COR-L47 (cell line): ENCODE results near the gene SMAD2.
"Not testable (repeated sequence)": the region's sequence is repeated elsewhere in the genome, so short reads cannot be mapped to it uniquely, and the experiment has no call there.

Experiments
- DNase-seq: peaks from one replicate; lab custom pipeline; 2025; lab: John Stamatoyannopoulos, UW

Gene SMAD2

DNA sequence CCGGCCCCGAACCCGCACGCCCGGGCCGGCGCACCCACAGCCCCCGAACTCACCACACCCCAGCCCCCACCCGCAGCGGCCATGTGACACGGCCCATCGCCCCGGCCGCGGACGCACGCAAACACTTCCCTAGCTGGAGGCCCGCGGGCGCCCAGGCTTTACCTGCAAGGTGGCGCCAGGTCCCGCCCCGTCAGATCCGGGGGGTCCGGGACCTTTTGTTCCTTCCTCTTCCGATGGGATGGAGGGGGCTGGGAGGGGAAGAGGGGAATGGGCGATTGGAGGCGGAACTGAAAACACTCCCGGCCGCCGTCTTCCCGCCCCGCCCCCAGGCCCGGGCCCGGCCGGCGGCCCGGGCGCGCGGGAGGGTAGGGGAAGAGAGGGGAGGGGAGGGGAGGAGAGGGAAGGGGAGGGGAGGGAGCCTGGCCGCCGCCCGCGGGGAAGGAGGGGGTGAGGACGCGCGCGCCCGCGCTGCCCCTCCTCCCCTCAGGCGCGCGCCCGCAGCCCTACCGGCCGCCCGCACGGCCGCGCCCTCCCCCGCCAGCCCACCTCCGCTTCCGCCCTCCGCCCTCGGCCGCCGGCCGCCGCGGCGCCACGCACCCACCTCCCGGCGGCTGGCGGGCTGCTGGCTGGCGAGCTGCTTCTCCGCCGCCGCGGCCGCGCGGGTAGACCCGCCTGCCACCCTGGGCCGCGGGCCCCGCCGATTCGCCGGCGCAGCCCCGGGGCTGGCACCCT is at the start of gene SMAD2:
Gene SMAD2 (minus strand): TSS at position 461 of the 732 bp plus-strand sequence. CDS start 33,903 bp downstream, outside the sequence.
- DNase-seq, result peak; percentile 92

DNA sequence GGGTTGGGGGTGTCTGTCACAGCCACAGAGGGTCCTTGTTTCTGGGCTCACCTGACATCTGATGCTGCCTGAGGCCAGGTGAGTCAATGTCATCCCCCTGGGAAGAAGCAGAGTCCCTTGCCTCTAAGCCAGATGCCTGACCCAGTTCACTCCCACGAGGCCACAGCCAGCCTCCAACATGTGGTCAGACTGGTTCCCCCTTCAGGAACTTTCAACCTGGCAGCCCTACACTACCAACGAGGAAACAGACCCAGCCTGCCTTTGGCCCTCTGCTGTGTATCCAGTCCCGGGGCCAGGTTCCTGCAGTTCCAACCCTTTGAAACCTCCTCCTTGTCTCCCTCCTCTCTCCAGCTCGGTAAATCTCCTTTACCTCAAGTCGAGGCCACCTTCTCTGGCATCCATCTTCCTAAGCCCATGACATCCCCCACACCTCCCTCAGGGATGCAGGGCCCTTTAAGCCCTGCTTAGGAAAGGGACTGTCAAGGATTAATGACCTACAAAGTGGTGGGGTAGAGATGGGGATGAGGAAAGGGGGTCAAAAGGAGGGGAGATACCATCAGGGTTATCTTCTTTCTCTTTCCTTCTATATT is 49.2 kb upstream of the SMAD2 start:
- DNase-seq, result no peak

DNA sequence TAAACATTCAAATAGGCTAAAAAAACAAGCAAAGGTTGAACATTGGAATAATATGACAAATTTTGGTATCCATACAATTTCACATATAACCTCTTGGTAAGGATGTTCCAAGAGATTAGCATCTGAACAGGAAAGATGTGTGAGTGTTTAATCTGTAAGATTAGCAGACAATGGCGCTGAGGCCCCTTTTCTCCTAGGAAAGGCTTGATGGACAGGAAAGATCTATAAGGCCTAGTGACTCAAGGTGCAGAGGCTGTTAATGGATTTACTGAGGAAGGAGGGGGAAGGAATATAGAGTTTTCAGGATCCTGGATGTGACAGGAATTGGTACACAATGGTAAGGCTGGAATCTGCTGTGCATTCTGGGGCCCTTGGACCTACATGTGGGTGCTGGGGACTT is 48.1 kb upstream of the SMAD2 start:
- no peak for DNase-seq

DNA sequence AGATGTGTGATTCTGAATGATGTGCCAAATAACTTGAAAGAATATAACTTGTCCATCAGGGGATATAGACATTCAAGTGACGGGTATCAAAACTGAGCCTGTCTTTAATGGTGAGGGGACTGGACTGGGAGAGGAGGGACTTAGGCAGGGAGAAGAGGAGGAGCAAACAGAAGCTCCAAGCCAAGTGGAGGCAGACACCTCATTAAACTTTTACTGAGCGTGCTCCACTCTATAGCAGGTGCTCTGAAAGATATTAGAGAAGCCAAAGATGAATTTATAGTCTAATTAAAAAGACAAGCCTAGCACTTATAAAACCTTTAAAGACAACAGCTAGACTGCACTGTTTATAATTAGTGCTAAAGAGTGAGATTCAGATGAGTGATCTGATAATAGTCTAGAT is 47.7 kb upstream of the SMAD2 start:
- DNase-seq, result no peak

DNA sequence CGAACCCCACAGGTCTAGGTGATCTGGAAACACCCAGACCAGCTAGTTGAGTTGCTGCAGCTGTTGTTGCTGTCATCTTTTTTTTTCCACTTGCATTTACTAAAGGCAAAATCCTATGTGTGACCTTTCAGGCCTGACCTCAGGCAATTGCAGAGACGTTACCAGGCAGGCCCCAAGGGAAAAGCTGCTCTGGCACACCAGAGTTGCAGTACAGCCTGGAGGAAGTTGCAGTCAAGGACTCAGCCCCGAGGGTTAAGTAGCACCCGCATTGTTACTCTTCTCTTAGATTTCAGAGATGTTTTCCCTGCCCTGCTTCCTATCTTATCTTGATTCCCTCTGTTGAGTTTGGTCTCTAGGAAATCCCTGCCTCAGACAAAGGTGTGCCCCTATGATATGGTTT is 45.2 kb upstream of the SMAD2 start:
- no peak for DNase-seq

DNA sequence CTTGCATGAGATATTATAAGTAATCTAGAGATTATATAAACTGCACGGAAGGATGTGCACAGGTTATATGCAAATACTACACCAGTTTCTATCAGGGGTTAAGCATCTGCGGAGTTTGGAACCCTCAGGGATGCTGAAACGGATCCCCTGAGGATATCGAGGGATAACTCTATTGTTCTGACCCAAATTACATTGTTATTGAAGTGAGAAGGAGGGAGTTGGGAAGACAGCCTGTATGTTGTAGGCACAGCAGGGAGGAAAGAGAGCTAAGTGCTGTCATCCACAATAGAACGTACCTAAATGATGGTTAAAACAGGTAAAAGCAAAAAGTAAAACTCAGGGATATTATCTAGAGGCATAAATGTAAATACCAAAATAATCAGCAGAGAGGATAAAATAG is 44.6 kb upstream of the SMAD2 start:
- DNase-seq, result no peak

DNA sequence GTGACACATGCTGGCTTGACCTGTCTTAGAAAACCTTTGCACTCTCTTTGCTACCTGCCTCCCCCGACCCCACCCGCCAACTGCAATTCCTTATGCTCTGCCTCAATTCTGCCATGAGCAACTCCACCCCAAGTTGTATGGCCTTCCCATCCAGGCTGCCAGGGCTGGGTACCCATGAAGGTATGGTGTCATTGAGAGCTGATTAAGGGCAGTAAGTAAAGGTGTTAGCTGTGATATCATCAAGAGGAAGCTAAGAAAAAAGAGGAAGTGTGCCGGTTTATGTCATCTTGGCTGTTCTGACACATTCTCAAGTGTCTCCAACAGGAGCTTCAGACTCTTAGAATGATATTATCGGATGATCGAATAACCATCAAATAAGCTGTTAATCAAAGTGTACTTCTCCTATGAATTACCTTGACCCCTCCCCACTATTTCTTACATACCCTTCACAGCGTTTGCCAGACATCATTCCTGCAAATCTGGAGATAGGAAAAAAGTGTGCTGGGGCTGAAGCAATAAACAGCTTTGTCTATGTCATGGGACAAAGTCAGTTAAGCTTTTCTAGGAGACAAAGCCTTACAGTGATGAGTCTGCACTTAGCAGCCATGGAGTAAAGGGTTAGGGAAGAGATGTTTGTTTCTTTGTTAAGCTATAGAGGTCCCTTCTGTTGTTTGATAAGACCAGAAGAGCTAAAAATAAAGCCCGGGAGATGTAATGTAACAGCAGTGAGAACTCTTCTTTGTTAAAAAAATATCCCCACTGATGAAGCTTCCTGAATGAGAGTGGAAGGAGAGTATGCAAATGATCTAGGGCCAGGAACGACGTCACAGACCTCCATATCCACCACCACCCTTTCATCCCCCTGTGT is 40.4 kb upstream of the SMAD2 start:
- DNase-seq, result no peak

DNA sequence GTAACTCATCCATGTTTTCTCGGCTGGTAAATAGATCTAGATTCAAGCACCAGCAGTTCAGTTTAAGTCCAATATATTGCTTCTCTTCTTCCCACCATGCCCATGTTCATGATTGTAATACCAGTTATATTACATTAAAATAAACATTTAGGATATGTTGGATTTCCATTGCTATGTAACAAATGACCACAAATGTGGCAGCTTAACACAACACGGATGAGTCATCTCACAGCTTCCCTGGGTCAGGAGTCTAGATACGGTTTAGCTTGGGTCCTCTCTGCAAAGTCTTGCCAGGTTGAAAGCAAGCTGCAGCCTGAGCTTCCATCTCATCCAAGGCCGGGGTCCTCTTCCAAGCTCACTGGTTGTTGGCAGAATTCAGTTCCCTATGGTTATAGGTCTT is 39.4 kb upstream of the SMAD2 start:
- DNase-seq, result no peak

DNA sequence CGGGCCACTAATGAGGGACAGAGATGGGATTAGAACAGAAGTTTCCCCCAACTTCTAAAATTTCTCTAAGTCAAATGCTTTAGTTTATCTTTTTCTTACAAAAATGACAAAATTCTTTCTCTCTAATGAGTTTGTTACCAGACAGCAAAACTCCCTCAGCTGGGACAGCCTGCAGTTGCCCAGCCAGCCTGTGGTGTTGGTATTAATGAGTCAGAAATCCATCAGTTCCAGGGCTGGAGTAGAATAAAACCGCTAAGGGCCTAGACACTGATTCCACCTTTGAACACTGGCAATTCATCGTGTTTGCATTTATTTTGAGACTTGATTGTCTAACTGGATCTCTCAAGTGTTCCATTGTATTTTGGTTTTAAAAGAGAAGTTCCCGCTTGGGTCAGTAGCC is 38.3 kb upstream of the SMAD2 start:
- no peak for DNase-seq

DNA sequence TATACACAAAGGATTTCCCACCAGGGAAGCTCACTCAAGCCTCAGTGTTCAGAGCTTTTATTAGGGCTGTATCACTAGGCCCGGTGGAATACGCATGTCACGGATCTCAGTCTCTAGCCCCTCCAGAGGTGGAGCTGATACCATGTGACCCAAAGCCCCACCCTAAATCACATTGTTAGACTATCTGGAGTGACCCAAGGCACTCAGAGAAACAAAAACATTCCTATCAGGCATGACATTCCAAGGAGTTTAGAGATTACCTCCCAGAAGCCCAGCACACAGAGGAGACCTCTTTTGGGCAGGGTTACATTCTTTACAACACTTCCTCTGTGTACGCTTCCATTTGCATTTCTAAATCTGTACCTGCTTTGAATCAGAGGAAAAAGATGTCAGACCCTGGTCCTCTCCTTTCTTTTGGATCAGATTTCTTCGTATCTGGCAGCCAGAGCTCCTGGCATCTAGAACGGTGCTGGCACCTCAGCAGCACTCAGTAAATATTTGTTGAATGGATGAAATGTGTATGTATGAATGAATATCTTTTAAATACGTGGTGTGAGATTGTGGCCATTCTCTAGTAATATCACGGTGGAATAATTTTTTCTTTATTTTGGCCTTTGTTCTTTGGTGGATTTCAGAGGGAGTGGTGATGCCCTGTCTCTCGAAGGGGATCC is 37.7 kb upstream of the SMAD2 start:
- no peak for DNase-seq

DNA sequence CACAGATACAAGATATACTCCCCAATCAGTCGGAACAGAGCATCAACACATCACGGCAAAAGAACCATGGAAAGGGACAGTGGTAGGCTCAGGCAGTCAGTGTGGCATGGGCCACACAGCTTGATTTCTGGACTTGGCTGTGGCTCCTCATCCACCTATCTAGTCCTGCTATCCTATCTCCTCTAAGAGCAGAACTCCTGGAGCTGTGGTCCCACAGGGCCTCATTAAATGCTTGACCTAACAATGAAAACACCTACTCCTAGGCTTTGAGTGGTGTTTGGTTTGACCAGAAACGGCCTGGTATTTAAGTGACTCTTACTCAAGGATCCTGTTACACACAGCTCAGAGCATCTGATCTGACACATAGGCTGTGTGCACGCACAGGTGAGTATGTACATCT is 33.6 kb upstream of the SMAD2 start:
- DNase-seq, result no peak

DNA sequence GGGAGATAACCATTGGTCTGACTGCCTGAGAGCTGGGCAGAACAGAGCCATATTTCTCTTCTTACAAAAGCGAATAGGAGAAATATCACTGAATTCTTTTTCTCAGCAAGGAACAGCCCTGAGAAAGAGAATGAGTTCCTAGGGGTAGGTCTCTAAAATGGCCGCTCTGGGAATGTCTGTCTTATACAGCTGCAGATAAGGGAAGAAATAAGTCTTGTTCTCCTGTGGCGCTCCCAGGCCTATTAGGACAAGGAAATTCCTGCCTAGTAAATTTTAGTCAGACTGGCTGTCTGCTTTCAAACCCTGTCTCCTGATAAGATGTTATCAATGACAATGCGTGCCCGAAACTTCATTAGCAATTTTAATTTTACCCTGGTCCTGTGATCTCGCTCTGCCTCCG is 30.5 kb upstream of the SMAD2 start:
- DNase-seq, result not testable (repeated sequence)

DNA sequence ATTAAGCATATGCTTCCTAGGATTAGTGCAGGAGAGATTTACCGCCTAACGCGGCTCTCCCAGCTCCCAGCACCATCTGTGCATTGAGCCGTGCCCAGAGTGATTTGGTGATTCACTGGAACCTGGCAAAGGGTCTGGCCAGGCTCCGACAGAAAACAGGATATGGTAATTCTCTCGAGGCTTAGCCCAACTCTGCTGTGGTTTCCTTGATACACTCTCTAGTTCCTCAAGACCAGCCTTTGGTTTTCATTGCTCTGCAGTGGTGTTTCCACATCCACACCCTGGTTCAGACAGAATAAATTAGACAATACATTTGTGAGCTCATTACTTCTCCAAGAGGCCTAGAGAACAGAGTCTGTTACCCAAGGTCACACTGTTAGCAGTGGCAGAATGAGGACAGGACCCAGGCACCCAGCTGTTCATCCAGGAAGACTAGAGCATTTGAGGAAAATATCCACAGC is 23.0 kb upstream of the SMAD2 start:
- no peak for DNase-seq

DNA sequence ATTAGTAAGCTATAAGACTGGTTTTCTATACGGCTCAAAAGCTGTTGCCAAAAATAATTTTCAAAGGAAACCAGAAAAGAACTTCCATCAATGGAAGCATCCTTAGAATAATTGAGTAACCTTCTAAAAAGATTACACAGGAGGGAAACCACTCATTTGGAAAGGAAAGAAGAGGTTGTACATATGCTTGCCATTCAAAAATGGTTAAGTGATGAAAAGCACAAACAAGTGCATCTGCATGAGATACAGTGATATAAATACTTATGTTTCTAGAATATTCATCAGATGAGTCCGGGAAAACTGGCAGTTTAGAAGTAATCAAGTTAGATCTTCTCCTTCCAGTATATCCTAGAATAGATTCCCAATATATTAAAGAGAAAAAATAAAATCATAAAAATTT is 20.1 kb upstream of the SMAD2 start:
- no peak for DNase-seq

DNA sequence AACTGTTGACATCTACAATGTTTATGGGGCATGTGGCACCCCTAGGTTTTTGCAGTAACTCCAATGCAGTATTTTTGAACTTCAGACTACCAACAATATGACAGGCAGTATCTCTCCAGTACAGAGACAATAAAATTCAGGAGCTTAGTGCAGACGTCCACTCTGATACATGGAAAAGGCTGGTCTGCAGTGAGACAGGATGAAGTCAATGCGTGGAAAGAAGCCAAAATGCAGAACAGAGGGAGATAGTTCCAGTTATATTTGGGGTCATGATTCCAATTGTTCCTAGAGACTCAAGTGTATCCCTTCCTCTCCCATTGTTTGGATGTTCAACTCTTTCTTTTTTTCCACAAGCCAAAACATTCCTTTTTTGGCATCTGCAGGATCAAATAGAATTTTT is 18.7 kb upstream of the SMAD2 start:
- peak; percentile 38 for DNase-seq

DNA sequence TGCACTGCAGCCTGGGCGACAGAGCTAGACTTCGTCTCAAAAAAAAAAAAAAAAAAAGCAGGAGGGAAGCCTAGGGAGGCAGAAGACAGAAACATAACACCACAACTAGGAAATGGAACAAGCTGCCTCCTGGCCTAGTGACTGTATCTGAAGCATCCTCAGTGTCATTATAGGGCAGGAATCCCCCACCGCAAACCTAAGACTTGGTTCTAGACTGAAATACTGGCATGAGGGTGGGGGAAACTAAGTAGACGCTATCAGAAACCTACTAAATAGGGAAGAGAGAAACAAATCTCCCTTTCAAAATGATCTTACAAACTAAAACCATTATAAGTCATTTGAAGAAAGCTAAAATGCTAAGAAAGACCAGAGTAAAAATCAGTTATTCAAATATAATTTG is 16.4 kb upstream of the SMAD2 start:
- DNase-seq, result no peak

DNA sequence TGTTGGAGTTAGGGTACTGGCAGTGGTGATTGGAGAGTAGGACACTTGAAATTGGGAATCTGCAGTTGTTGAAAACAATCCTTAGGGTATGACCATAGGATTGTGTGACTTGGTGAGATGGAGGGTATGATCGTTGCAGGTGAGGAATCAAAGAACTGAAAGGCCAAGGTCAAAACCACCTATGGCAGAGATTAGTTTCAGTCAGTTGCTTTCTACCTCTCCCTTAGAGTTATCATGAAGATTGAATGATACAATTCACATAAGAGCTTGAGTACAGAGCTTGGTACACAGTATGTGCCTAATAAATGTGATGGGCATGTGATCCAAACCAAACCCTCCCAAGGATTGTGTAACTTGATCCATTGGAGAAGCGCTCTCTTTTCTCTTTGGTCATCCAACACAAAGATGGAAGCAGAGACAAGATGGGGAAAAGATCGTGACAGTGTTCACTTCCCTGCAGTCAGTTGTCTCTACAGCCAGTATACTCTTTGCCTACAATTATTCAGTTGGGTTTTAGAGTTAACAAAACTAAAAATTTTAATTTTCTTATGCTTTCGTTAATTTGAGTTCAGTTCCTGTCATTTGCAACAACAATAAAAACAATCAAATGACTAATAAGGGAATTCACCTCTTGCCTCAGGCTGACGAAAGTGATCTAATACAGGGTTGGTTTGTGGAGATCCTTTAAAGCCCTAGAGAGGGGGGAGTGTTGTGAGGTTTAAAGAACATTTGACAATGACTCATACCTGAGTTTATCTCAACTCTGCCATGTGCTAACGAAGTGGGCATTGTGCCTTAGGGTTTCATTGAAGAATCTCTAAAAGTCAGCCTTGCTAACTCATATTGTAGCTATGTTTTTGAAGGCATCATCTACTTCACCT is 14.8 kb upstream of the SMAD2 start:
- no peak for DNase-seq

DNA sequence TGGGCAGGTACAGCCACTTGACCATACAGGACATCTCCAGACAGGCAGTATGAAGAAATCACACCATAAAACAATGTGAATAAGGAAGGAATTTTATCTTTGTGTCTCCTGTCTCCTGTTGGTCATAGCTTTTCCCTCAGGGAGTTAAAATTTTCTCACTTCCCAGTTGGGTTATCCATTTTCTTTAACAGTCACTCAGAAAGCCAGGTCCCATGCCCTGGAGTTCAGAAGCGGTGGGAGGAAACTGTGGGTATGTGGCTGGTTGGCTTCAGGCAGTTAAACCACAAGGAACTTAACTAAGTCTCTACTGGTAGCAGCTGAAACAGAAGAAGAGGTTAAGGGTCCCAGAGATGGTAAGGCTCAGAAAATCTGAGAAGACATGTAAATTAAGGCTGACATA is 6.5 kb upstream of the SMAD2 start:
- DNase-seq, result no peak

DNA sequence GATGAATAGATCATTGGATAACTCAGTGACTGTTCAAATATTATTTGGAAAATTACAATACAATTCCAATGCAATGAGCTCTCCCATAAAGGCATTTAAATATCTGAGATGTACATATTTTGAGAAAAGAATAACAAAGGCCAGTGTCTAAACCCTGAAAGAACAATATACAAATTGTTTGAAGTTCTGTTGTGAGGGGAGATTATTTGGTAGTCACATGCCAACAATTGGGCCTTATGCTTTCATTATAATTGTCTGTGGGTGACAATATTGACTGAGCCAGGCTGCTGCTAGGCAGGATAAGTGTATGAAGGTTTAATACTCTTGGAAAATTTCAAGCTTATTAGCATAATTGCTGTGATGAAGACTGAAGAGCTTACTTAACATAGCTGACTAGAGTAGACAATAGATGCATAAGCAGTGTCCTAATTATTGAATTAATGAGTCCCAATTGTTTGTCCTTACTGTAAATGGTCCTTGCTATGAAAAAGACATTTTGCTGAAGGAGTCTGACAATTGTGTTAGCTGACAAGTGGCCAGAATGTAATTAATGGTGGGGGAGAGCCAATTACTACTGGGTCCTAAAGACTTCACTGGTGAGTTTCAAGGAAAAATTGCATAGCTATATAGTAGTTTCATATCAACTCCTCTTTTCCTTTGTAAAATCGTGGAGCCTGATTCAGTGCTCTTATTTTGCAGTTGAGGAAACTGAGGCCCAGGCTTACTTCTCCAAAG is 5.0 kb upstream of the SMAD2 start:
- peak; percentile 61 for DNase-seq

DNA sequence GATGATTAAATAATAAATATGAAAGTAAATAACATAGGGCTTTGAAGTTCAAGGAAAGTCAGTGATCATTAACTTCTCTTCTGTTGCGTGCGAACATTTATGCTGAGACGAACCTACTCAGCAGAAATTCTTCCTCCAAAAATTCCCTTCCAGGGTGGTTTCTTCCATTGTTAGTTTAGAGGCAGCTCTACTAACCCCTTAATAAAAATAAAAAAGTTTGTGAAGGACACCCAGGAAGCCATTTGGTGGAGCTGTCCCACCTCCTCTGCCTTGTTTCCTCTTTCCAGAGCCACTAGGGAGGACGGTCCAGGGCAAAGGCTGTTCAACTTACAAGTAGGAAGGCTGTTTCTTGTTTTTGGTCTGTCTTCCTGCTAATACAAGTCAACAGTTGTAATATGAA is 2.1 kb upstream of the SMAD2 start:
- DNase-seq, result no peak

DNA sequence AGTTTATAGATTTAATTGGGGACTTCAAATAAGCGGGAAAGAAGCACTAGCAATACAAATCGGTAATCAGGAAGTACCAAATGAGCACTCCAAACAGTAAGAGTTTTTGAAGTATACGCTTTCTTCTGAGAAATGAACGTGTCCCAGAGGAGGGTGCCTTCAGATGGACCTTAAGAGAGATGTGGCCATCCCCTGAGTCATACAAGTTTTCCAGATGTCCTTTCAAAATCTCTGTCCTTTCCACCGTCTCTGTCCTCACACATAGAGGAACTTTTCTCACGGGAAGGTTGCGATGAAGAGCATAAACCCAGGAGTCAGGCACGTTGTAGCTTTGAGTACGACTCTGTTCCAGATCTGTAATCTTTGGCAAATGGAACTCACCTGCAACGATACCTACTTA is 1.7 kb upstream of the SMAD2 start:
- no peak for DNase-seq
